Loucy (cell line): ENCODE data around the gene ERFL.

Experiments
- H2AFZ ChIP-seq: fragments of 200-600 bp; sonication (generic); 2 replicates; pipeline ENCODE4 v1.6.0; 2016; ENCODE audit warnings: antibody characterized with exemption, mild to moderate bottlenecking, low read length, moderate library complexity
- H3F3A ChIP-seq: fragments of 200-600 bp; 2 replicates; pipeline ENCODE4 v1.6.0; 2016; ENCODE audit warnings: antibody characterized with exemption, low read depth, mild to moderate bottlenecking
- H3K27me3 ChIP-seq: fragments of 200-600 bp; sonication (generic); 2 replicates; pipeline ENCODE4 v1.6.1; 2014; ENCODE audit warnings: low read length, mild to moderate bottlenecking; ENCODE audit not compliant: insufficient read depth, poor library complexity, severe bottlenecking
- H3K36me3 ChIP-seq: fragments of 200-600 bp; sonication (generic); 2 replicates; pipeline ENCODE4 v1.6.1; 2016; ENCODE audit warnings: low read length; ENCODE audit not compliant: insufficient read depth
- H3K4me1 ChIP-seq: fragments of 200-600 bp; sonication (generic); 2 replicates; pipeline ENCODE4 v1.5.1; 2014; ENCODE audit warnings: low read length, mild to moderate bottlenecking; ENCODE audit not compliant: insufficient read depth, poor library complexity, severe bottlenecking
- H3K4me2 ChIP-seq: fragments of 200-600 bp; sonication (generic); 2 replicates; pipeline ENCODE4 v1.6.0; 2014; ENCODE audit warnings: antibody characterized with exemption, low read length, low read depth, mild to moderate bottlenecking; ENCODE audit not compliant: poor library complexity, severe bottlenecking
- H3K4me3 ChIP-seq: fragments of 200-600 bp; sonication (generic); 2 replicates; pipeline ENCODE4 v1.5.1; 2014; ENCODE audit warnings: low read length, mild to moderate bottlenecking, mixed read lengths; ENCODE audit not compliant: poor library complexity, severe bottlenecking
- H3K79me2 ChIP-seq: fragments of 200-600 bp; sonication (generic); 2 replicates; pipeline ENCODE4 v1.6.1; 2014; ENCODE audit warnings: low read length; ENCODE audit not compliant: insufficient read depth
- H3K9ac ChIP-seq: fragments of 200-600 bp; sonication (generic); 2 replicates; pipeline ENCODE4 v1.6.0; 2014; ENCODE audit warnings: mild to moderate bottlenecking, low read depth, low read length, moderate library complexity; ENCODE audit not compliant: poor library complexity, severe bottlenecking
- H3K9me2 ChIP-seq: fragments of 200-600 bp; sonication (generic); replicated peaks from 2 replicates; pipeline ENCODE4 v1.6.1; 2016; ENCODE audit warnings: low read depth, low read length, mixed read lengths
- H3K9me3 ChIP-seq: fragments of 200-600 bp; sonication (generic); 2 replicates; pipeline ENCODE4 v1.6.1; 2014; ENCODE audit warnings: mild to moderate bottlenecking, antibody characterized with exemption, low read length, low read depth; ENCODE audit not compliant: insufficient read depth
- H4K20me1 ChIP-seq: fragments of 200-600 bp; sonication (generic); 2 replicates; pipeline ENCODE4 v1.6.0; 2014; ENCODE audit warnings: antibody characterized with exemption, low read length, mild to moderate bottlenecking; ENCODE audit not compliant: insufficient read depth, poor library complexity, severe bottlenecking
- EZH2phosphoT487 ChIP-seq: fragments of 200-600 bp; IDR thresholded peaks from 2 replicates; pipeline ENCODE4 v1.6.1; 2018; ENCODE audit warnings: antibody characterized with exemption, mild to moderate bottlenecking, moderate library complexity, borderline replicate concordance
- TF ChIP-seq, protein P1 (sequence below): fragments of 200-600 bp; sonication (generic); conservative IDR thresholded peaks from 2 replicates; pipeline ENCODE4 v1.5.1; 2014; ENCODE audit warnings: mild to moderate bottlenecking, antibody characterized with exemption, low read length

ERFL gene

GRCh38 chr19:41893899-41894298 is 34.4 kb downstream of the ERFL start:
- peaks cover 39% of the 10 kb centered on the region; the same call in 1 of the 2 replicates for H3K36me3 ChIP-seq
- peaks cover 18% of the 10 kb centered on the region for H3K79me2 ChIP-seq
- no peak overlapping the region for H3K9ac ChIP-seq
- no peak overlapping the region for H2AFZ ChIP-seq
- H3K4me1 ChIP-seq = peaks cover 16% of the 10 kb centered on the region
- no peak overlapping the region for H3K4me2 ChIP-seq
- no peak overlapping the region for H3K4me3 ChIP-seq
- H3K27me3 ChIP-seq = no peaks in the 10 kb centered on the region
- H3K9me3 ChIP-seq = no peaks in the 10 kb centered on the region
- peaks cover 4% of the 10 kb centered on the region for H4K20me1 ChIP-seq
- H3K9me2 ChIP-seq = no peaks in the 10 kb centered on the region
- TF ChIP-seq EZH2phosphoT487 = no peak
- TF ChIP-seq, protein P1, sequence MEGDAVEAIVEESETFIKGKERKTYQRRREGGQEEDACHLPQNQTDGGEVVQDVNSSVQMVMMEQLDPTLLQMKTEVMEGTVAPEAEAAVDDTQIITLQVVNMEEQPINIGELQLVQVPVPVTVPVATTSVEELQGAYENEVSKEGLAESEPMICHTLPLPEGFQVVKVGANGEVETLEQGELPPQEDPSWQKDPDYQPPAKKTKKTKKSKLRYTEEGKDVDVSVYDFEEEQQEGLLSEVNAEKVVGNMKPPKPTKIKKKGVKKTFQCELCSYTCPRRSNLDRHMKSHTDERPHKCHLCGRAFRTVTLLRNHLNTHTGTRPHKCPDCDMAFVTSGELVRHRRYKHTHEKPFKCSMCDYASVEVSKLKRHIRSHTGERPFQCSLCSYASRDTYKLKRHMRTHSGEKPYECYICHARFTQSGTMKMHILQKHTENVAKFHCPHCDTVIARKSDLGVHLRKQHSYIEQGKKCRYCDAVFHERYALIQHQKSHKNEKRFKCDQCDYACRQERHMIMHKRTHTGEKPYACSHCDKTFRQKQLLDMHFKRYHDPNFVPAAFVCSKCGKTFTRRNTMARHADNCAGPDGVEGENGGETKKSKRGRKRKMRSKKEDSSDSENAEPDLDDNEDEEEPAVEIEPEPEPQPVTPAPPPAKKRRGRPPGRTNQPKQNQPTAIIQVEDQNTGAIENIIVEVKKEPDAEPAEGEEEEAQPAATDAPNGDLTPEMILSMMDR = peak; percentile 55
- H3F3A ChIP-seq = no peaks in the 10 kb centered on the region

DNA sequence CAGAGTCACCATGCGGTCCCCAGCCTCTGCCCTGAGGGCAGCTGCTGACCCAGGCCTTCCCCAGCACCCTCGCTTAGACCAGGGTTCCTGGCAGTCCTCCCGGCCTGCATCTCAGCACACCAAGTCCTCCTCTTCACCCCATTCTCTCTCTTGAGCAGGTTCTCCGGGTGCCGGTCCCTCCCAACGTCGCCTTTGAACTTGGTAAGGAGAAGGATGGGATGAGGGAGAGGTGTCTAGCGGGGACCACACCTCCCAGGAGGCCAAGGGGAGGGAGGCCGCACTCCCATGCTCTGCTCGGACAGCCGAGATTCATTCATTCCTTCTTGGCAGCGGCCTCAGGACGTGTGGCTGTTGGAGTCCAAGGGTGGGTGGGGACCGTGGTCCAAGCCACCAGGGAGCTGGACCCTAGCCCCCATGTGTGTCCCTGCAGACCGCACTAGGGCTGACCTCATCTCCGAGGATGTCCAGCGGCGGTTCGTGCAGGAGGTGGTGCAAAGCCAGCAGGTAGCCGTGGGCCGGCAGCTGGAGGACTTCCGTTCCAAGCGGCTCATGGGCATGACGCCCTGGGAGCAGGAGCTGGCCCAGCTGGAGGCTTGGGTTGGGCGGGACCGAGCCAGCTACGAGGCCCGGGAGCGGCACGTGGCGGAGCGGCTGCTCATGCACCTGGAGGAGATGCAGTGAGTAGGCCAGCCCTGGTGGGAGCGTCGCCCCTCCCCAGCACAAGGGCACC is 35.9 kb downstream of the ERFL start:
- no peak overlapping the region for H2AFZ ChIP-seq
- H3K4me3 ChIP-seq = no peak overlapping the region
- H3F3A ChIP-seq = no peaks in the 10 kb centered on the region
- H4K20me1 ChIP-seq = peaks cover 11% of the 10 kb centered on the region
- TF ChIP-seq, protein P1 = no peak
- no peak for TF ChIP-seq EZH2phosphoT487
- H3K79me2 ChIP-seq = peaks cover 31% of the 10 kb centered on the region
- peaks cover 30% of the 10 kb centered on the region; the same call in 1 of the 2 replicates for H3K36me3 ChIP-seq
- H3K4me2 ChIP-seq = no peak overlapping the region
- no peaks in the 10 kb centered on the region for H3K9me2 ChIP-seq
- no peaks in the 10 kb centered on the region for H3K27me3 ChIP-seq
- no peaks in the 10 kb centered on the region for H3K9me3 ChIP-seq
- H3K9ac ChIP-seq = no peak overlapping the region
- peaks cover 31% of the 10 kb centered on the region for H3K4me1 ChIP-seq

DNA sequence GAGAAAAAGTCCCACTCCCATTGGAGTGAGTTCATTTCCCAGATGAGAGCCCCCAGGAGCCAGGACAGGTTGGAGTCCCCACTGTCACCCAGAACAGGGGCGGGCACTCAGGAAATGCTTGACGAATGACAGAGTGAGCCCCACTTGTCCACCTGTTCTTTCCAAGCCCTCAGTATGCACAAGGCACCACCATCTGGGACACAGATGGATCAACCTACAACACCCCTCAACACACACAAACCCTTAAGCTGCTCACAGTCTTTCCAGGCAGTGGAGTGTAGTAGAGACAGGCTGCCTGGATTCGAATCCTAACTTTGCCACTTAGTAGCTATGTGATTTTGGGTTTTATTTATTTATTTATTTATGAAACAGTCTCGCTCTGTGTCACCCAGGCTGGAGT is 37.3 kb downstream of the ERFL start:
- no peak for TF ChIP-seq EZH2phosphoT487
- TF ChIP-seq, protein P1 = no peak
- Histone ChIP-seq H3K4me1 (peaks cover 44% of the 10 kb centered on the region), H3K9me3 (no peaks in the 10 kb centered on the region), H3K79me2 (peaks cover 45% of the 10 kb centered on the region), H3F3A (no peaks in the 10 kb centered on the region), H3K4me3 (no peak overlapping the region), H3K36me3 (peaks cover 29% of the 10 kb centered on the region; the same call in 1 of the 2 replicates), H3K9me2 (no peaks in the 10 kb centered on the region), H2AFZ (no peak overlapping the region), H3K9ac (no peak overlapping the region), H3K27me3 (no peaks in the 10 kb centered on the region), H3K4me2 (no peak overlapping the region), H4K20me1 (peaks cover 21% of the 10 kb centered on the region)
